B cell (primary cell): ENCODE data around the gene MROH7. TPM values are rescaled to one million over a fixed set of nuclear protein-coding genes. Genes with fewer than 3 reads are reported as not detected.

Experiments
- ATAC-seq: fragments of 200-7000 bp; cut with Tn5 transposase; one replicate; pipeline ENCODE4 v1.10.0; 2021; ENCODE audit warnings: low read depth, mild to moderate bottlenecking, moderate number of reproducible peaks, moderate library complexity
- CTCF ChIA-PET: fragments of 350-600 bp; sonication (Branson Sonifier 250); formaldehyde crosslinking; loops from one replicate; lab custom pipeline; 2021; ENCODE audit warnings: antibody characterized with exemption, inconsistent platforms; lab: Charles Lee
- POLR2A ChIA-PET: fragments of 350-600 bp; sonication (Branson Sonifier 250); formaldehyde crosslinking; loops from one replicate; lab custom pipeline; 2021; ENCODE audit warnings: antibody characterized with exemption; lab: Charles Lee
- DNase-seq: peaks from one replicate; pipeline ENCODE4 v3.0.0; 2013
- H2AFZ ChIP-seq: 2 replicates; pipeline ENCODE4 v1.6.1; 2012; ENCODE audit warnings: mild to moderate bottlenecking, low read depth, low read length; ENCODE audit not compliant: insufficient read depth, poor library complexity, severe bottlenecking
- H3K27ac ChIP-seq, 2 donors: 1 replicate in 1 of 2; 2 replicates in 1 of 2; pipeline ENCODE4 v1.5.1; 2012 to 2013; ENCODE audit warnings: low read length in 2 of 2, mild to moderate bottlenecking in 2 of 2, moderate library complexity in 1 of 2
- H3K27me3 ChIP-seq, 4 experiments: fragments of 200-600 bp in 1 of 4; sonication (generic) in 1 of 4; replicated peaks in 1 of 4; 1 replicate in 2 of 4; 2 replicates in 2 of 4; pipeline versions ENCODE4 v1.6.1 to v1.7.0; 2013 to 2016; ENCODE audit warnings: low read length in 3 of 4, mild to moderate bottlenecking in 2 of 4, mixed read lengths in 1 of 4, moderate library complexity in 1 of 4; ENCODE audit not compliant: insufficient read depth in 4 of 4, control insufficient read depth in 3 of 4; ENCODE audit errors: control extremely low read depth in 1 of 4
- H3K36me3 ChIP-seq, 2 experiments: replicated peaks in 1 of 2; 1 replicate in 1 of 2; 2 replicates in 1 of 2; pipeline versions ENCODE4 v1.6.1 to v1.7.1; 2013; ENCODE audit warnings: low read length in 1 of 2; ENCODE audit not compliant: insufficient read depth in 2 of 2, control insufficient read depth in 1 of 2; ENCODE audit errors: control extremely low read depth in 1 of 2, extremely low read depth in 1 of 2
- H3K4me1 ChIP-seq, 2 donors: fragments of 200-600 bp in 1 of 2; sonication (generic) in 1 of 2; 1 replicate in 1 of 2; 2 replicates in 1 of 2; pipeline versions ENCODE4 v1.5.1 to v1.6.1; 2013 to 2017; ENCODE audit warnings: low read length in 2 of 2; ENCODE audit not compliant: control insufficient read depth in 2 of 2, insufficient read depth in 2 of 2
- H3K4me2 ChIP-seq: replicated peaks from 2 replicates; pipeline ENCODE3; 2012; ENCODE audit warnings: mild to moderate bottlenecking, low read depth, low read length; ENCODE audit not compliant: poor library complexity, severe bottlenecking
- H3K4me3 ChIP-seq, 5 experiments: fragments of 200-600 bp in 1 of 5; sonication (generic) in 1 of 5; 1 replicate in 3 of 5; 2 replicates in 2 of 5; pipeline versions ENCODE4 v1.5.1 to v1.7.0; 2011 to 2016; ENCODE audit warnings: low read length in 4 of 5, mild to moderate bottlenecking in 4 of 5, low read depth in 2 of 5, control low read depth in 1 of 5, moderate library complexity in 1 of 5; ENCODE audit not compliant: insufficient read depth in 1 of 5; ENCODE audit errors: control extremely low read depth in 1 of 5, extremely low read depth in 1 of 5
- H3K79me2 ChIP-seq: fragments of 200-600 bp; sonication (generic); one replicate; pipeline ENCODE4 v1.6.0; 2016; ENCODE audit warnings: low read length; ENCODE audit not compliant: control insufficient read depth, insufficient read depth
- H3K9ac ChIP-seq: fragments of 200-600 bp; sonication (generic); 2 replicates; pipeline ENCODE4 v1.6.1; 2017; ENCODE audit warnings: mild to moderate bottlenecking, low read length, moderate library complexity
- H3K9me3 ChIP-seq, 3 donors: one replicate each; pipeline versions ENCODE4 v1.6.1 to v1.7.1; 2013; ENCODE audit warnings: low read length in 2 of 3; ENCODE audit not compliant: control insufficient read depth in 2 of 3, insufficient read depth in 1 of 3; ENCODE audit errors: control extremely low read depth in 1 of 3
- H4K20me1 ChIP-seq: 2 replicates; pipeline ENCODE4 v1.6.0; 2012; ENCODE audit warnings: mild to moderate bottlenecking, low read length; ENCODE audit not compliant: insufficient read depth, control insufficient read depth, poor library complexity, severe bottlenecking
- H3K27ac Mint-ChIP-seq: one replicate; pipeline ENCODE4 v1.8.0; 2021; ENCODE audit warnings: mixed read lengths
- H3K27me3 Mint-ChIP-seq: one replicate; pipeline ENCODE4 v1.8.0; 2021; ENCODE audit warnings: mixed read lengths
- H3K4me1 Mint-ChIP-seq: one replicate; pipeline ENCODE4 v1.8.0; 2021; ENCODE audit warnings: mixed read lengths
- H3K4me3 Mint-ChIP-seq: one replicate; pipeline ENCODE4 v1.8.0; 2021; ENCODE audit warnings: mixed read lengths
- H3K9me3 Mint-ChIP-seq: one replicate; pipeline ENCODE4 v1.8.0; 2022; ENCODE audit warnings: mixed read lengths; ENCODE audit not compliant: insufficient read depth
- CTCF ChIP-seq: fragments of 200-600 bp; IDR thresholded peaks from one replicate; pipeline ENCODE4 v1.8.0; 2022; ENCODE audit warnings: antibody characterized with exemption, mild to moderate bottlenecking
- EZH2 ChIP-seq: IDR thresholded peaks from 2 replicates; pipeline ENCODE4 v1.6.1; 2012; ENCODE audit warnings: borderline replicate concordance, low read depth, mild to moderate bottlenecking, moderate library complexity, low read length; ENCODE audit not compliant: insufficient read depth, poor library complexity, severe bottlenecking
- WGBS: methylation state at CpG from one replicate; pipeline ENCODE4 v1.1.5; 2013; ENCODE audit warnings: missing lambda C conversion rate; ENCODE audit not compliant: insufficient coverage; 5-methylcytosine and 5-hydroxymethylcytosine counted together
- intact Hi-C: fragments of 100-400 bp; cut with micrococcal nuclease; formaldehyde crosslinking; loops from one replicate; pipeline ENCODE4 v1.10.0; 2022
- polyA plus RNA-seq: library from polyadenylated mRNA; depleted of rRNA; stranded (reverse); fragments of >200 nt; gene quantifications from 2 replicates; pipeline ENCODE4 v1.2.3, GENCODE V29; 2012
- total RNA-seq, 2 donors: library from RNA; stranded (reverse); fragments of 120-200 nt in 1 of 2; gene quantifications; 1 replicate in 1 of 2; 2 replicates in 1 of 2; pipeline versions ENCODE4 v1.2.3 to v1.2.4, GENCODE V29; 2013 to 2022

MROH7 gene
- total and polyA plus RNA-seq, 2 donors (not counting 1 experiment from before 2014, with no cell fraction given): not detected

- Histone ChIP-seq H3K4me2 (no peak overlapping the region), H3K9me3 (peaks cover 0 to 7% (median 7%) of the 10 kb centered on the region in 3 donors), H3K4me1 (no peaks in the 10 kb centered on the region), H2AFZ (no peak overlapping the region), H3K27me3 (no peaks in the 10 kb centered on the region), H3K27ac (no peak overlapping the region), H4K20me1 (no peaks in the 10 kb centered on the region), H3K4me3 (no peak overlapping the region), H3K9ac (no peak overlapping the region), H3K79me2 (no peaks in the 10 kb centered on the region), H3K36me3 (peaks cover 5 to 75% of the 10 kb centered on the region in 2 experiments)
- intact Hi-C loops: no loop called here
- ChIA-PET POLR2A (no interaction called here), CTCF (interaction anchor here (1.0 kb wide), 1 partner anchor 66 kb away, joined by 4 read pairs; no protein-coding TSS in a partner anchor)
- H3K9me3 Mint-ChIP-seq: peaks cover 5% of the 10 kb centered on the region
- H3K4me1 Mint-ChIP-seq: no peaks in the 10 kb centered on the region
- DNase-seq: no peak
- WGBS: no CpG with 5 or more reads among the region's 1 CpG
- no peak for TF ChIP-seq EZH2
- no peak for TF ChIP-seq CTCF
- no peak overlapping the region for H3K27ac Mint-ChIP-seq
- no peaks in the 10 kb centered on the region for H3K27me3 Mint-ChIP-seq
- no peak overlapping the region for H3K4me3 Mint-ChIP-seq
- no peak for ATAC-seq
Observed at GRCh38 chr1:54724771-54725170, 83.2 kb downstream of the MROH7 start.

GRCh38 chr1:54728027-54728426, 86.4 kb downstream of the MROH7 start:
- TF ChIP-seq EZH2 (no peak), CTCF (no peak)
- CTCF ChIA-PET: no interaction called here
- no peaks in the 10 kb centered on the region for H4K20me1 ChIP-seq
- intact Hi-C loops: no loop called here
- no peaks in the 10 kb centered on the region for H3K79me2 ChIP-seq
- no peak overlapping the region for H2AFZ ChIP-seq
- POLR2A ChIA-PET: no interaction called here
- H3K27ac ChIP-seq: no peak overlapping the region
- peaks cover 6 to 75% of the 10 kb centered on the region in 2 experiments for H3K36me3 ChIP-seq
- Mint-ChIP-seq H3K9me3 (peaks cover 5% of the 10 kb centered on the region), H3K4me3 (no peak overlapping the region), H3K27me3 (no peaks in the 10 kb centered on the region), H3K27ac (no peak overlapping the region), H3K4me1 (no peaks in the 10 kb centered on the region)
- H3K4me1 ChIP-seq: no peaks in the 10 kb centered on the region
- DNase-seq (no peak), ATAC-seq (no peak)
- no peaks in the 10 kb centered on the region for H3K27me3 ChIP-seq
- H3K9ac ChIP-seq: no peak overlapping the region
- WGBS: 100% methylated on average over 1 of the region's 3 CpGs
- peaks cover 0 to 7% (median 7%) of the 10 kb centered on the region in 3 donors for H3K9me3 ChIP-seq
- no peak overlapping the region for H3K4me3 ChIP-seq
- no peak overlapping the region for H3K4me2 ChIP-seq
